Measurements from ENCODE around the gene LYRM2. TPM values are rescaled to one million over a fixed set of nuclear protein-coding genes. Genes with fewer than 3 reads are reported as not detected.

Gene LYRM2
- total RNA-seq, 1 experiment from 2014 or later: 26.3 TPM

- Histone ChIP-seq H3K27me3 (ENCODE audit: insufficient read depth, low read length) (no peaks in the 10 kb centered on the region), H3K9ac (ENCODE audit: low read length) (no peak overlapping the region), H3K36me3 (ENCODE audit: control insufficient read depth in 1 of 2, insufficient read depth in 2 of 2, low read length in 2 of 2) (no peaks in the 10 kb centered on the region), H3K4me3 (replicated peaks in 1 of 2; ENCODE audit: low read depth in 1 of 2, low read length in 2 of 2) (no peak overlapping the region), H3K9me2 (ENCODE audit: insufficient read depth) (no peaks in the 10 kb centered on the region), H3K4me1 (ENCODE audit: control insufficient read depth in 1 of 2, insufficient read depth in 2 of 2, low read length in 2 of 2) (no peaks in the 10 kb centered on the region), H3K79me2 (ENCODE audit: insufficient read depth, low read length) (no peaks in the 10 kb centered on the region), H3K9me3 (ENCODE audit: control insufficient read depth in 1 of 2, insufficient read depth in 1 of 2, low read depth in 1 of 2, low read length in 2 of 2) (no peaks in the 10 kb centered on the region), H3K27ac (ENCODE audit: low read depth, low read length) (no peak overlapping the region), H3K4me2 (ENCODE audit: low read length) (no peak overlapping the region), H2AFZ (ENCODE audit: low read depth, low read length, poor library complexity, severe bottlenecking) (no peak overlapping the region), H4K20me1 (ENCODE audit: insufficient read depth) (no peaks in the 10 kb centered on the region)
- ChIA-PET POLR2A (no interaction called here), RAD21 (ENCODE audit: low non-redundant PET in 1 of 2, low total read pairs in 2 of 2, uncharacterized antibody in 2 of 2, unreplicated experiment in 2 of 2) (no interaction called here), CTCF (no interaction called here)
- intact Hi-C loops (cut with micrococcal nuclease): loop anchor here (10.0 kb wide), 1 partner anchor 491 kb away; no protein-coding TSS in a partner anchor
- no TSS peak for BruUV-seq (replicated peaks)
- TF ChIP-seq CBX3 (IDR thresholded peaks at IDR 0.05; ENCODE audit: low read depth): no peak
- no peak for TF ChIP-seq MAX (IDR thresholded peaks at IDR 0.05)
- no peak for TF ChIP-seq FOSL1 (IDR thresholded peaks at IDR 0.05; ENCODE audit: low read depth)
- TF ChIP-seq CTCF (IDR thresholded peaks at IDR 0.05 in 2 of 3, conservative IDR thresholded peaks at IDR 0.05 in 1 of 3; ENCODE audit: borderline replicate concordance in 1 of 3, insufficient read depth in 1 of 3, low read depth in 2 of 3, low read length in 2 of 3): no peak
- no peak for TF ChIP-seq ATF3 (IDR thresholded peaks at IDR 0.05)
- TF ChIP-seq JUND (IDR thresholded peaks at IDR 0.05): no peak
- no peak for TF ChIP-seq EZH2phosphoT487 (IDR thresholded peaks at IDR 0.05; ENCODE audit: borderline replicate concordance)
- TF ChIP-seq SP1 (IDR thresholded peaks at IDR 0.05; ENCODE audit: low read depth): no peak
- no peak for TF ChIP-seq POLR2A (IDR thresholded peaks at IDR 0.05; ENCODE audit: borderline replicate concordance, extremely low read depth, insufficient read depth, insufficient read length)
- ATAC-seq (no peak), DNase-seq (ENCODE audit: low read depth, low spot score) (no peak)
Observed at GRCh38 chr6:89615882-89616281, 22.7 kb downstream of the LYRM2 start.

- BruUV-seq (replicated peaks): no TSS peak
- ChIA-PET CTCF (interaction anchor here (1.6 kb wide), 1 partner anchor 242 kb away, joined by 5 read pairs; no protein-coding TSS in a partner anchor), RAD21 (ENCODE audit: low non-redundant PET in 1 of 2, low total read pairs in 2 of 2, uncharacterized antibody in 2 of 2, unreplicated experiment in 2 of 2) (no interaction called here), POLR2A (no interaction called here)
- no peaks in the 10 kb centered on the region for H3K9me3 ChIP-seq (ENCODE audit: control insufficient read depth in 1 of 2, insufficient read depth in 1 of 2, low read depth in 1 of 2, low read length in 2 of 2)
- ATAC-seq: no peak
- no peaks in the 10 kb centered on the region for H3K36me3 ChIP-seq (ENCODE audit: control insufficient read depth in 1 of 2, insufficient read depth in 2 of 2, low read length in 2 of 2)
- no peak for DNase-seq (ENCODE audit: low read depth, low spot score)
- H3K27ac ChIP-seq (ENCODE audit: low read depth, low read length): no peak overlapping the region
- H3K9ac ChIP-seq (ENCODE audit: low read length): no peak overlapping the region
- no peak overlapping the region for H2AFZ ChIP-seq (ENCODE audit: low read depth, low read length, poor library complexity, severe bottlenecking)
- intact Hi-C loops (cut with micrococcal nuclease): loop anchor here (10.0 kb wide), 1 partner anchor 489 kb away; no protein-coding TSS in a partner anchor
- no peak overlapping the region for H3K4me3 ChIP-seq (replicated peaks in 1 of 2; ENCODE audit: low read depth in 1 of 2, low read length in 2 of 2)
- H3K79me2 ChIP-seq (ENCODE audit: insufficient read depth, low read length): no peaks in the 10 kb centered on the region
- H3K4me1 ChIP-seq (ENCODE audit: control insufficient read depth in 1 of 2, insufficient read depth in 2 of 2, low read length in 2 of 2): no peaks in the 10 kb centered on the region
- no peaks in the 10 kb centered on the region for H3K27me3 ChIP-seq (ENCODE audit: insufficient read depth, low read length)
- no peak overlapping the region for H3K4me2 ChIP-seq (ENCODE audit: low read length)
- no peaks in the 10 kb centered on the region for H4K20me1 ChIP-seq (ENCODE audit: insufficient read depth)
- no peaks in the 10 kb centered on the region for H3K9me2 ChIP-seq (ENCODE audit: insufficient read depth)
- TF ChIP-seq EZH2 (IDR thresholded peaks at IDR 0.05) (no peak), EGR1 (IDR thresholded peaks at IDR 0.05; ENCODE audit: low read depth) (no peak), CBX3 (IDR thresholded peaks at IDR 0.05; ENCODE audit: low read depth) (no peak), EZH2phosphoT487 (IDR thresholded peaks at IDR 0.05; ENCODE audit: borderline replicate concordance) (no peak), ELF1 (IDR thresholded peaks at IDR 0.05; ENCODE audit: borderline replicate concordance, low read depth) (no peak), ATF3 (IDR thresholded peaks at IDR 0.05) (no peak), REST (IDR thresholded peaks at IDR 0.05; ENCODE audit: low read depth) (no peak), POLR2AphosphoS5 (IDR thresholded peaks at IDR 0.05; ENCODE audit: low read depth, low read length) (no peak), TCF7L2 (IDR thresholded peaks at IDR 0.05; ENCODE audit: borderline replicate concordance, extremely low read depth, insufficient read depth, insufficient read length) (no peak)
Observed at GRCh38 chr6:89613790-89614189, 24.8 kb downstream of the LYRM2 start.

Measured in HCT116 (cell line).